ENCODE measurements around the gene UBL7.

- TF ChIP-seq, protein P1, sequence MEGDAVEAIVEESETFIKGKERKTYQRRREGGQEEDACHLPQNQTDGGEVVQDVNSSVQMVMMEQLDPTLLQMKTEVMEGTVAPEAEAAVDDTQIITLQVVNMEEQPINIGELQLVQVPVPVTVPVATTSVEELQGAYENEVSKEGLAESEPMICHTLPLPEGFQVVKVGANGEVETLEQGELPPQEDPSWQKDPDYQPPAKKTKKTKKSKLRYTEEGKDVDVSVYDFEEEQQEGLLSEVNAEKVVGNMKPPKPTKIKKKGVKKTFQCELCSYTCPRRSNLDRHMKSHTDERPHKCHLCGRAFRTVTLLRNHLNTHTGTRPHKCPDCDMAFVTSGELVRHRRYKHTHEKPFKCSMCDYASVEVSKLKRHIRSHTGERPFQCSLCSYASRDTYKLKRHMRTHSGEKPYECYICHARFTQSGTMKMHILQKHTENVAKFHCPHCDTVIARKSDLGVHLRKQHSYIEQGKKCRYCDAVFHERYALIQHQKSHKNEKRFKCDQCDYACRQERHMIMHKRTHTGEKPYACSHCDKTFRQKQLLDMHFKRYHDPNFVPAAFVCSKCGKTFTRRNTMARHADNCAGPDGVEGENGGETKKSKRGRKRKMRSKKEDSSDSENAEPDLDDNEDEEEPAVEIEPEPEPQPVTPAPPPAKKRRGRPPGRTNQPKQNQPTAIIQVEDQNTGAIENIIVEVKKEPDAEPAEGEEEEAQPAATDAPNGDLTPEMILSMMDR (IDR thresholded peaks at IDR 0.05; ENCODE audit: poor library complexity, severe bottlenecking) = no peak
- no peak for TF ChIP-seq POLR2AphosphoS5 (IDR thresholded peaks at IDR 0.05)
- TF ChIP-seq SMC3 (conservative IDR thresholded peaks at IDR 0.05; ENCODE audit: poor library complexity) = no peak
- no peak for TF ChIP-seq EP300 (conservative IDR thresholded peaks at IDR 0.05; ENCODE audit: poor library complexity, severe bottlenecking)
- TF ChIP-seq TAF1 (IDR thresholded peaks at IDR 0.05; ENCODE audit: low read depth) = no peak
- TF ChIP-seq EZH2 (IDR thresholded peaks at IDR 0.05; ENCODE audit: borderline replicate concordance, insufficient read depth, low read length, poor library complexity, severe bottlenecking) = no peak
- no peak for TF ChIP-seq RAD21 (conservative IDR thresholded peaks at IDR 0.05)
These were observed 45.0 kb upstream of the UBL7 start for GRCh38 chr15:74505837-74506514.

Measured in neural cell (in vitro differentiated cells).